ENCODE measurements around the gene POLR2F.

POLR2F gene

GRCh38 chr22:37913233-37913721 lies 40.2 kb upstream of the POLR2F start:
- Histone ChIP-seq H3K4me3 (ENCODE audit: low read length) (no peak overlapping the region), H3K9ac (ENCODE audit: low read length) (no peak overlapping the region), H3K36me3 (ENCODE audit: control insufficient read depth, insufficient read depth, low read length, severe bottlenecking) (peaks cover 64% of the 10 kb centered on the region), H3K9me3 (ENCODE audit: control insufficient read depth, low read length) (no peaks in the 10 kb centered on the region), H3K27me3 (replicated peaks; ENCODE audit: control insufficient read depth, insufficient read depth, low read length) (no peaks in the 10 kb centered on the region), H3K4me1 (ENCODE audit: control insufficient read depth, insufficient read depth, low read length) (peaks cover 13% of the 10 kb centered on the region)
- no peak for DNase-seq (ENCODE audit: low read depth)

- Histone ChIP-seq H3K4me3 (ENCODE audit: low read length) (no peak overlapping the region), H3K9ac (ENCODE audit: low read length) (no peak overlapping the region), H3K36me3 (ENCODE audit: control insufficient read depth, insufficient read depth, low read length, severe bottlenecking) (peaks cover 87% of the 10 kb centered on the region), H3K27me3 (replicated peaks; ENCODE audit: control insufficient read depth, insufficient read depth, low read length) (no peaks in the 10 kb centered on the region), H3K4me1 (ENCODE audit: control insufficient read depth, insufficient read depth, low read length) (no peaks in the 10 kb centered on the region), H3K9me3 (ENCODE audit: control insufficient read depth, low read length) (no peaks in the 10 kb centered on the region)
- no peak for DNase-seq (ENCODE audit: low read depth)
Measured at GRCh38 chr22:37916311-37916710, 37.2 kb upstream of the POLR2F start.

GRCh38 chr22:37917874-37918548 lies 35.5 kb upstream of the POLR2F start:
- no peak for DNase-seq (ENCODE audit: low read depth)
- no peaks in the 10 kb centered on the region for H3K27me3 ChIP-seq (replicated peaks; ENCODE audit: control insufficient read depth, insufficient read depth, low read length)
- no peak overlapping the region for H3K9ac ChIP-seq (ENCODE audit: low read length)
- no peaks in the 10 kb centered on the region for H3K9me3 ChIP-seq (ENCODE audit: control insufficient read depth, low read length)
- H3K36me3 ChIP-seq (ENCODE audit: control insufficient read depth, insufficient read depth, low read length, severe bottlenecking) = peaks cover 80% of the 10 kb centered on the region
- no peak overlapping the region for H3K4me3 ChIP-seq (ENCODE audit: low read length)
- no peaks in the 10 kb centered on the region for H3K4me1 ChIP-seq (ENCODE audit: control insufficient read depth, insufficient read depth, low read length)

GRCh38 chr22:37918580-37919270 lies 34.8 kb upstream of the POLR2F start:
- Histone ChIP-seq H3K4me1 (ENCODE audit: control insufficient read depth, insufficient read depth, low read length) (no peaks in the 10 kb centered on the region), H3K9me3 (ENCODE audit: control insufficient read depth, low read length) (no peaks in the 10 kb centered on the region), H3K4me3 (ENCODE audit: low read length) (no peak overlapping the region), H3K9ac (ENCODE audit: low read length) (no peak overlapping the region), H3K36me3 (ENCODE audit: control insufficient read depth, insufficient read depth, low read length, severe bottlenecking) (peaks cover 80% of the 10 kb centered on the region), H3K27me3 (replicated peaks; ENCODE audit: control insufficient read depth, insufficient read depth, low read length) (no peaks in the 10 kb centered on the region)
- DNase-seq (ENCODE audit: low read depth) = no peak

GRCh38 chr22:37920126-37920525 lies 33.4 kb upstream of the POLR2F start:
- Histone ChIP-seq H3K4me3 (ENCODE audit: low read length) (no peak overlapping the region), H3K9ac (ENCODE audit: low read length) (no peak overlapping the region), H3K9me3 (ENCODE audit: control insufficient read depth, low read length) (no peaks in the 10 kb centered on the region), H3K4me1 (ENCODE audit: control insufficient read depth, insufficient read depth, low read length) (peaks cover 6% of the 10 kb centered on the region), H3K27me3 (replicated peaks; ENCODE audit: control insufficient read depth, insufficient read depth, low read length) (no peaks in the 10 kb centered on the region), H3K36me3 (ENCODE audit: control insufficient read depth, insufficient read depth, low read length, severe bottlenecking) (peaks cover 85% of the 10 kb centered on the region)
- no peak for DNase-seq (ENCODE audit: low read depth)

- no peaks in the 10 kb centered on the region for H3K27me3 ChIP-seq (replicated peaks; ENCODE audit: control insufficient read depth, insufficient read depth, low read length)
- no peak overlapping the region for H3K4me3 ChIP-seq (ENCODE audit: low read length)
- H3K4me1 ChIP-seq (ENCODE audit: control insufficient read depth, insufficient read depth, low read length) = peaks cover 11% of the 10 kb centered on the region
- H3K36me3 ChIP-seq (ENCODE audit: control insufficient read depth, insufficient read depth, low read length, severe bottlenecking) = peaks cover 86% of the 10 kb centered on the region
- H3K9ac ChIP-seq (ENCODE audit: low read length) = no peak overlapping the region
- H3K9me3 ChIP-seq (ENCODE audit: control insufficient read depth, low read length) = no peaks in the 10 kb centered on the region
- no peak for DNase-seq (ENCODE audit: low read depth)
Measured at GRCh38 chr22:37922191-37922590, 31.3 kb upstream of the POLR2F start.

- Histone ChIP-seq H3K36me3 (ENCODE audit: control insufficient read depth, insufficient read depth, low read length, severe bottlenecking) (peaks cover 81% of the 10 kb centered on the region), H3K9me3 (ENCODE audit: control insufficient read depth, low read length) (no peaks in the 10 kb centered on the region), H3K9ac (ENCODE audit: low read length) (no peak overlapping the region), H3K27me3 (replicated peaks; ENCODE audit: control insufficient read depth, insufficient read depth, low read length) (no peaks in the 10 kb centered on the region), H3K4me3 (ENCODE audit: low read length) (no peak overlapping the region), H3K4me1 (ENCODE audit: control insufficient read depth, insufficient read depth, low read length) (peaks cover 11% of the 10 kb centered on the region)
- no peak for DNase-seq (ENCODE audit: low read depth)
Measured at GRCh38 chr22:37923927-37924326, 29.6 kb upstream of the POLR2F start.

GRCh38 chr22:37924386-37925065 lies 29.0 kb upstream of the POLR2F start:
- H3K36me3 ChIP-seq (ENCODE audit: control insufficient read depth, insufficient read depth, low read length, severe bottlenecking) = peaks cover 81% of the 10 kb centered on the region
- no peaks in the 10 kb centered on the region for H3K9me3 ChIP-seq (ENCODE audit: control insufficient read depth, low read length)
- DNase-seq (ENCODE audit: low read depth) = no peak
- no peaks in the 10 kb centered on the region for H3K27me3 ChIP-seq (replicated peaks; ENCODE audit: control insufficient read depth, insufficient read depth, low read length)
- no peak overlapping the region for H3K9ac ChIP-seq (ENCODE audit: low read length)
- H3K4me3 ChIP-seq (ENCODE audit: low read length) = no peak overlapping the region
- peaks cover 11% of the 10 kb centered on the region for H3K4me1 ChIP-seq (ENCODE audit: control insufficient read depth, insufficient read depth, low read length)

- peaks cover 79% of the 10 kb centered on the region for H3K36me3 ChIP-seq (ENCODE audit: control insufficient read depth, insufficient read depth, low read length, severe bottlenecking)
- no peak for DNase-seq (ENCODE audit: low read depth)
- no peaks in the 10 kb centered on the region for H3K27me3 ChIP-seq (replicated peaks; ENCODE audit: control insufficient read depth, insufficient read depth, low read length)
- H3K4me3 ChIP-seq (ENCODE audit: low read length) = no peak overlapping the region
- no peaks in the 10 kb centered on the region for H3K9me3 ChIP-seq (ENCODE audit: control insufficient read depth, low read length)
- peaks cover 12% of the 10 kb centered on the region for H3K4me1 ChIP-seq (ENCODE audit: control insufficient read depth, insufficient read depth, low read length)
- no peak overlapping the region for H3K9ac ChIP-seq (ENCODE audit: low read length)
Measured at GRCh38 chr22:37925330-37925729, 28.2 kb upstream of the POLR2F start.

- H3K36me3 ChIP-seq (ENCODE audit: control insufficient read depth, insufficient read depth, low read length, severe bottlenecking) = peaks cover 77% of the 10 kb centered on the region
Measured at GRCh38 chr22:37925767-37926166, 27.7 kb upstream of the POLR2F start.

GRCh38 chr22:37926358-37926757 lies 27.1 kb upstream of the POLR2F start:
- H3K27me3 ChIP-seq (replicated peaks; ENCODE audit: control insufficient read depth, insufficient read depth, low read length) = no peaks in the 10 kb centered on the region
- H3K36me3 ChIP-seq (ENCODE audit: control insufficient read depth, insufficient read depth, low read length, severe bottlenecking) = peaks cover 72% of the 10 kb centered on the region
- no peak overlapping the region for H3K9ac ChIP-seq (ENCODE audit: low read length)
- DNase-seq (ENCODE audit: low read depth) = no peak
- peaks cover 22% of the 10 kb centered on the region for H3K4me1 ChIP-seq (ENCODE audit: control insufficient read depth, insufficient read depth, low read length)
- no peak overlapping the region for H3K4me3 ChIP-seq (ENCODE audit: low read length)
- no peaks in the 10 kb centered on the region for H3K9me3 ChIP-seq (ENCODE audit: control insufficient read depth, low read length)

More at GRCh38 chr22:37925767-37926166, 27.7 kb upstream of the POLR2F start:
- no peak overlapping the region for H3K4me3 ChIP-seq (ENCODE audit: low read length)
- DNase-seq (ENCODE audit: low read depth) = no peak
- H3K27me3 ChIP-seq (replicated peaks; ENCODE audit: control insufficient read depth, insufficient read depth, low read length) = no peaks in the 10 kb centered on the region
- peaks cover 17% of the 10 kb centered on the region for H3K4me1 ChIP-seq (ENCODE audit: control insufficient read depth, insufficient read depth, low read length)
- H3K9me3 ChIP-seq (ENCODE audit: control insufficient read depth, low read length) = no peaks in the 10 kb centered on the region
- H3K9ac ChIP-seq (ENCODE audit: low read length) = no peak overlapping the region

Data from adipocyte (in vitro differentiated cells).